CD4-positive, CD25-positive, alpha-beta regulatory T cell (primary cell): Measurements from ENCODE around the gene G0S2. TPM values are rescaled to one million over a fixed set of nuclear protein-coding genes. Genes with fewer than 3 reads are reported as not detected.
A peak's percentile ranks its signal among the peaks of the same experiment; 100 is the strongest.

Experiments used
- ATAC-seq, 2 donors: fragments of 150-1000 bp; cut with Tn5 transposase; one replicate each; pipeline ENCODE4 v1.10.0; 2021; ENCODE audit warnings: low read depth in 2 of 2, moderate number of reproducible peaks in 2 of 2, moderate library complexity in 1 of 2
- DNase-seq, 3 donors: peaks; one replicate each; pipeline versions ENCODE4 v3.0.0 to v3.0.0-alpha.2; 2012 to 2022; ENCODE audit warnings: mixed read lengths in 1 of 3
- H3K27ac ChIP-seq: one replicate; pipeline ENCODE4 v1.7.0; 2013; ENCODE audit warnings: mild to moderate bottlenecking, low read length; ENCODE audit not compliant: insufficient read depth, poor library complexity, severe bottlenecking
- H3K27me3 ChIP-seq: one replicate; pipeline ENCODE4 v1.7.0; 2013; ENCODE audit warnings: low read length; ENCODE audit not compliant: control insufficient read depth, insufficient read depth
- H3K36me3 ChIP-seq: one replicate; pipeline ENCODE4 v1.7.0; 2013; ENCODE audit warnings: mild to moderate bottlenecking, low read length, moderate library complexity; ENCODE audit not compliant: control insufficient read depth, insufficient read depth
- H3K4me1 ChIP-seq: 2 replicates; pipeline ENCODE4 v1.7.0; 2013; ENCODE audit warnings: mild to moderate bottlenecking, low read length; ENCODE audit not compliant: insufficient read depth, control insufficient read depth, poor library complexity, severe bottlenecking
- H3K4me3 ChIP-seq: one replicate; pipeline ENCODE4 v1.7.0; 2013; ENCODE audit warnings: low read depth, mild to moderate bottlenecking, low read length, moderate library complexity
- H3K9me3 ChIP-seq, 2 experiments: 1 replicate in 1 of 2; 2 replicates in 1 of 2; pipeline ENCODE4 v1.7.0; 2013; ENCODE audit warnings: low read length in 2 of 2, mild to moderate bottlenecking in 1 of 2, moderate library complexity in 1 of 2; ENCODE audit not compliant: control insufficient read depth in 2 of 2
- H3K27ac Mint-ChIP-seq, 3 donors: one replicate each; pipeline ENCODE4 v1.8.0; 2020 to 2022; ENCODE audit warnings: mild to moderate bottlenecking in 3 of 3, mixed read lengths in 3 of 3, moderate library complexity in 2 of 3
- H3K27me3 Mint-ChIP-seq: one replicate; pipeline ENCODE4 v1.8.0; 2022; ENCODE audit warnings: mild to moderate bottlenecking, mixed read lengths
- H3K36me3 Mint-ChIP-seq: one replicate; pipeline ENCODE4 v1.8.0; 2020; ENCODE audit warnings: mixed read lengths
- H3K4me1 Mint-ChIP-seq, 4 donors: one replicate each; pipeline ENCODE4 v1.8.0; 2020 to 2022; ENCODE audit warnings: mixed read lengths in 4 of 4, mild to moderate bottlenecking in 1 of 4
- H3K4me3 Mint-ChIP-seq, 4 donors: one replicate each; pipeline ENCODE4 v1.8.0; 2020 to 2022; ENCODE audit warnings: mild to moderate bottlenecking in 4 of 4, mixed read lengths in 4 of 4, moderate library complexity in 3 of 4
- H3K9me3 Mint-ChIP-seq, 7 donors: one replicate each; pipeline ENCODE4 v1.8.0; 2020 to 2022; ENCODE audit warnings: mixed read lengths in 7 of 7, mild to moderate bottlenecking in 3 of 7, moderate library complexity in 2 of 7
- polyA plus RNA-seq, 4 donors: library from polyadenylated mRNA; unstranded; fragments of 300-500 nt; fragmentation: Illumina TruSeq; gene quantifications; one replicate each; pipeline ENCODE4 v1.2.3, GENCODE V29; 2021
- total RNA-seq: library from RNA; stranded (reverse); gene quantifications from one replicate; pipeline ENCODE4 v1.2.3, GENCODE V29; 2022

Gene G0S2
- total and polyA plus RNA-seq, 5 donors from 2014 or later = 0.48 TPM; not detected in 4

DNA sequence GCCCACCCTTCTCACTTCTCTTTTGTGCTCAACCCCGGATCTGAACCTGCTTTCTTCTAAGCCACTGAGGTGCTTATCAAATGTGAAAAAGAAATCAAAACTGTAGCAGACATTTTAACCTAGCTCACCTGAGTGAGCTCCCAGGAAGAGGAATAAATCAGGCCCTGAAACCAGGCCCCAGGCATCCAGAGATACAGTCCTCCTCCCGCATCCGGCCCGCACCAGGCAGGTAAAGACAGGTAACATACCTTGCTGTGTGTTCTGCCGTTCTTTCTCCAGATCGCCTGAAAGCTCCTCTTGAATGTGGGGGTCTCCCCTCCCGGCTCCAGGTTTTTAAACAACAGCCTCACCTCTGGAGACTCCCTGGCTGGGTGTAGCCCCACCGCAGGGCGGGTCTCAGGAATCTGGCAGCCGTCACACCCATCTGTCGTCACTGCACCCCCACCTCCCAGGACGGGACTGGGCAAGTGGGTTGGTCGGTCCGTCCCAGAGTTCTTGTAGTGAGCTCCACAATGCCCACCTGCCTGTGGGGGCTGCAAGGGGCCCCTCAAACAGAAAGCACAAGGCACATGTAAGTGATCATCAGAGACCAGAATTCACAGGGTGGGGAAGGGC lies 23.0 kb upstream of the G0S2 start, which contains the start of gene LAMB3:
Gene LAMB3 (minus strand): TSS at position 305 of the 615 bp plus-strand sequence. CDS start 1,481 bp downstream, outside the sequence.
- no peaks in the 10 kb centered on the region for H3K9me3 ChIP-seq
- Mint-ChIP-seq H3K36me3 (no peaks in the 10 kb centered on the region), H3K4me1 (peaks cover 0 to 8% (median 6%) of the 10 kb centered on the region in 4 donors), H3K4me3 (no peak within 1 kb of the TSS), H3K9me3 (no peaks in the 10 kb centered on the region), H3K27ac (peak within 1 kb of the TSS in 2 of 3 donors; percentile 20 to 88), H3K27me3 (peaks cover 3% of the 10 kb centered on the region)
- peaks cover 4% of the 10 kb centered on the region for H3K4me1 ChIP-seq
- H3K36me3 ChIP-seq = no peaks in the 10 kb centered on the region
- ATAC-seq (no peak), DNase-seq (no peak)
- H3K27me3 ChIP-seq = no peaks in the 10 kb centered on the region
- H3K4me3 ChIP-seq = no peak within 1 kb of the TSS
- H3K27ac ChIP-seq = no peak within 1 kb of the TSS

DNA sequence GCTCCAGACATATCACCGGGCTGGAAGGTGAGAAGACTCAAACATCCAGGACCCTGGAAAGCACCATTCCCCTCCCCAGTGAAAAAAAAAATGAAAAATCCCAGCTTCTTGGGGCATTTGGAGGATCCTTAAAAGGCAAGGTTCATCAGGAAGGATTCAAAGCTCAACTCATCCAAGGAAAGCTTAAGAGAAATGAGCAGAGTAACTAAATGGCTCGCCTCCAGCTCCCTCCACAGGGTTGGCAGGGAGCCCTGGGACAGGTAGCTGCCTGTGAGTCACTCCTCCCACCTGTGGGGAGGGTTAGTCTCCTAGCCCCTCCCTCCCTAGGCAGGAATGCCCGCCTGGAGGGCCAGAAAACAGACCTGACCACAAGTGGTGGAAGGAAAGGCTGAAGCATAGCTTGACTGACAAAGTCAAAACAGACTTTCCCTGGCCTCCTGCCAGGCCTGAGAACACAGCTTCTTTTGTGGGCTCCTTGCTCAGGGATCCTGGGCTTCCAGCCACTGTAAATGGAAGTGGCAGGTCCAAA lies 22.3 kb upstream of the G0S2 start:
- DNase-seq (no peak), ATAC-seq (no peak)
- H3K36me3 ChIP-seq = no peaks in the 10 kb centered on the region
- Mint-ChIP-seq H3K4me3 (no peak overlapping the region), H3K27me3 (peaks cover 9% of the 10 kb centered on the region), H3K36me3 (no peaks in the 10 kb centered on the region), H3K4me1 (peaks cover 0 to 8% (median 5%) of the 10 kb centered on the region in 4 donors), H3K9me3 (no peaks in the 10 kb centered on the region), H3K27ac (peak overlapping the region in 1 of 3 donors; percentile 26)
- H3K4me1 ChIP-seq = peaks cover 4% of the 10 kb centered on the region
- H3K9me3 ChIP-seq = no peaks in the 10 kb centered on the region
- no peak overlapping the region for H3K4me3 ChIP-seq
- H3K27me3 ChIP-seq = no peaks in the 10 kb centered on the region
- no peak overlapping the region for H3K27ac ChIP-seq

DNA sequence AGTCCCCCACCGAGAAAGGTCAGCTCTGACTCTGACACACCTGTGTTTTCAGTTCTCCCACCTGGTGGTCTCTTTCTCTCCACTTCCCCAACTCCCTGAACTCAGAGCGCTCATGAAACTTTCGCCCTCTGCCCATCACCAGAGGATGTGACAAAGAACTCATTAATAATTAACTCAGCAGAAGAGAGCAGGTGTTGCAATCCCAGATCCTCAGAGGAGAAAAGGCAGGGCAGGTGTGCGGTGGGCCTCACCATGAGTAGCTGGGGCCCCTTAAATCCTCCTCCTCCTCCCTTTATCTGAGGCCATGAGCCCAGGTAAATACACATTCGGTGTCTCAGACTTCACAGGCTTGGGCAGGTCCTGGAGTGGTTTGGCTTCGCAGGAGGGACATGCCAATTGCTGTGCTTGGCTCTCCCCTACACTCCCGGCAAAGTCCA lies 21.3 kb upstream of the G0S2 start:
- Histone ChIP-seq H3K36me3 (no peaks in the 10 kb centered on the region), H3K27me3 (no peaks in the 10 kb centered on the region), H3K9me3 (no peaks in the 10 kb centered on the region), H3K4me3 (no peak overlapping the region), H3K4me1 (peaks cover 4% of the 10 kb centered on the region), H3K27ac (no peak overlapping the region)
- peaks cover 0 to 8% (median 4%) of the 10 kb centered on the region in 4 donors for H3K4me1 Mint-ChIP-seq
- no peak overlapping the region for H3K27ac Mint-ChIP-seq
- no peak for ATAC-seq
- no peaks in the 10 kb centered on the region for H3K36me3 Mint-ChIP-seq
- H3K9me3 Mint-ChIP-seq = no peaks in the 10 kb centered on the region
- H3K4me3 Mint-ChIP-seq = no peak overlapping the region
- no peak for DNase-seq
- peaks cover 9% of the 10 kb centered on the region for H3K27me3 Mint-ChIP-seq

DNA sequence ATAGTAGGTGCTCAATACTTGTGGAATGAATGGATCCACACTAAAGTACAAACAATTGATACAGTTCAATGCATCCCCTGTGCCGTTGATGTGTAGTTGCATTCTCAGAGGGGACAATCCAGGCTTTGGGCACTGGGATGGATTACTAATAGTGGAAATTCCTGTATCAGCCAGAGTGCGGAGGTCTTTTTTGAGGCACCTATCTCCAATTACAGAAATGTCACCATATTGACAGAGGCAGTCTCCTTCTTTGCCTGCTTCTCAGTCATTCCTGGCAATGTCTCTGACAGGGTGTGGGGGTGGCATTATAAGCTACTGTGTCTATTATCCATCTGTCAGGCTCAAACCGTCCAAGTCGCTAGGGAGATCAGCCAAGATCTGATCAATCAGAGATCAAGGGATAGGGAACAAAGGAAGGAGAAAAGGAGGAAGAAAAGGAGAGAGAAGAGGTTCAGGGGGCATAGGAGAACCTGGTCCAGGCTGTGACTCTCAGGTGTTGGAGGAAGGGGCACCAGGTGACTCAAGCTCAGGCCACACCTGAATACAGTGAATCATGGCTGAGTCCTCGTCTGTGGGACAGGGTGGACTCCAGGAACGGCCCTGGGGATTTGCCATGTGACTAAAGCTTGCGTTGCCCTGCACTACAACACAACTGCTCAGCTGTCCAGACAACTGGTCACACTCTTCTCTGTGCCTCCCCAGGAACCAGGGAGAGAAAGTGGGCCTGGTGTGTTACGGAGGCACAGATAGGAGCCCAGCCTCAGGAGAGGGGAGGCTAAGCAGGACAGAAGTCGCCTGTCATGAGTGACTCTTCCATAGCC lies 19.6 kb upstream of the G0S2 start:
- H3K27me3 Mint-ChIP-seq = peaks cover 9% of the 10 kb centered on the region
- no peaks in the 10 kb centered on the region for H3K9me3 ChIP-seq
- peak overlapping the region in 1 of 3 donors; percentile 43 for H3K27ac Mint-ChIP-seq
- H3K4me3 ChIP-seq = no peak overlapping the region
- H3K4me1 ChIP-seq = no peaks in the 10 kb centered on the region
- H3K9me3 Mint-ChIP-seq = no peaks in the 10 kb centered on the region
- no peaks in the 10 kb centered on the region for H3K27me3 ChIP-seq
- no peaks in the 10 kb centered on the region for H3K36me3 Mint-ChIP-seq
- no peak overlapping the region for H3K27ac ChIP-seq
- H3K4me1 Mint-ChIP-seq = peaks cover 0 to 12% (median 7%) of the 10 kb centered on the region in 4 donors
- DNase-seq (no peak), ATAC-seq (no peak)
- no peak overlapping the region for H3K4me3 Mint-ChIP-seq
- H3K36me3 ChIP-seq = no peaks in the 10 kb centered on the region

DNA sequence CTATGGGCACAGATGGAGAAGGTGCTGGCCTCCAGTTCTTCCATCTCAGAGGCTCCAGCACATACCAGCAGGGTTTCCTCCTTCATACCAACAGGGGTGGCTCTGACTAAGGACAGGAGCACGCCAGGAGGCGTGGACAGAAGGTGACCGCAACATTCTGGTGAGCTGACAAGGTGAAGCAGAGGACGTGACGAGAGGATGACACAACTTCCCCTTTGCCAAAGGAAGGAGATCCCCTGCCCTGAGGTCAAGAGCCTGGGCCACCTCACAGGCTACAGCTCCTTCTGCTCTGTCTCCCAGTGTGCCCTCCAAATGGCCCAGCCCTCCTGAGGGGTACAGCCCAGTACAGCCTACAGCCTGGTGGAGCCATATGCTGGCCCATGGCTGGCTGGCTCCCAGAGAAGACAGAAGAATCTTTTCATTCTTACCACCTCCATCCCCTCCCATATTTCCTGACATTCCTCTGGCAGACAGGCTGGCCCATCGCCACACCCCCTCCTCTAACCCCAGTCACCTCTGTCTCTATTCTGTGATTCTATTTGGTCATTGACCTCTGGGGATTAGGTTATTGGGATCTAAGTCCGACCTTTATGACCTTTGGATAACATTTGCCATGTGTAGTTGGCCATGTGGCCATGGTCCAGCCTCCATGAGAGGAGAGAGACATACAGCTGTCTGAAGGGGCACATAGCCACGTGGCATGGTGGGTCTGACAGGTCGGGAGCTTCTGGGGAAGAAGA lies 17.9 kb upstream of the G0S2 start:
- Mint-ChIP-seq H3K27me3 (peaks cover 9% of the 10 kb centered on the region), H3K4me1 (peaks cover 0 to 9% (median 3%) of the 10 kb centered on the region in 4 donors), H3K4me3 (no peak overlapping the region), H3K36me3 (no peaks in the 10 kb centered on the region), H3K9me3 (no peaks in the 10 kb centered on the region), H3K27ac (no peak overlapping the region)
- H3K27me3 ChIP-seq = no peaks in the 10 kb centered on the region
- DNase-seq (no peak), ATAC-seq (no peak)
- no peak overlapping the region for H3K4me3 ChIP-seq
- H3K27ac ChIP-seq = no peak overlapping the region
- no peaks in the 10 kb centered on the region for H3K9me3 ChIP-seq
- no peaks in the 10 kb centered on the region for H3K4me1 ChIP-seq
- H3K36me3 ChIP-seq = no peaks in the 10 kb centered on the region

DNA sequence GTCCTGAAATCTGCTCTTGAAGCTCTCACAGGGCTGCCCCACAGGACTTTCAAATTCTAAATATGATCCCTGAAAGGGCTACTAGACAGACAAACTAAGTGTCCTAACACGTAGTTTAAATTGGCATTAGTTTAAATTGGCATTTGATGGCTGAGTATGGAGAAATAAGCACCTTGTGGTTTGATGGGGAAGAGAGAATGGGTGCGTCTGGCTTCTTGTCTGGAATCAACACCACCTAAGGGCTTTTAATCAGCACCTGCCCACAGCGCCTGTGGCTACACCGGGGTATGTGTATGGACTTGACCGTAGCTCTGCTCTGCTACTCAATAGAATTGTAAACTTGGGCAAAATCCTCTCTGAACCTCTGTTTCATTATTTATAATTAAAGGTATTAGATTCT lies 17.3 kb upstream of the G0S2 start:
- DNase-seq (no peak), ATAC-seq (no peak)
- Histone ChIP-seq H3K9me3 (no peaks in the 10 kb centered on the region), H3K36me3 (no peaks in the 10 kb centered on the region), H3K4me3 (no peak overlapping the region), H3K4me1 (no peaks in the 10 kb centered on the region), H3K27me3 (no peaks in the 10 kb centered on the region), H3K27ac (no peak overlapping the region)
- Mint-ChIP-seq H3K27me3 (peaks cover 9% of the 10 kb centered on the region), H3K36me3 (no peaks in the 10 kb centered on the region), H3K27ac (peak overlapping the region in 1 of 3 donors; percentile 63), H3K4me1 (peaks cover 0 to 9% (median 3%) of the 10 kb centered on the region in 4 donors), H3K9me3 (no peaks in the 10 kb centered on the region), H3K4me3 (no peak overlapping the region)

DNA sequence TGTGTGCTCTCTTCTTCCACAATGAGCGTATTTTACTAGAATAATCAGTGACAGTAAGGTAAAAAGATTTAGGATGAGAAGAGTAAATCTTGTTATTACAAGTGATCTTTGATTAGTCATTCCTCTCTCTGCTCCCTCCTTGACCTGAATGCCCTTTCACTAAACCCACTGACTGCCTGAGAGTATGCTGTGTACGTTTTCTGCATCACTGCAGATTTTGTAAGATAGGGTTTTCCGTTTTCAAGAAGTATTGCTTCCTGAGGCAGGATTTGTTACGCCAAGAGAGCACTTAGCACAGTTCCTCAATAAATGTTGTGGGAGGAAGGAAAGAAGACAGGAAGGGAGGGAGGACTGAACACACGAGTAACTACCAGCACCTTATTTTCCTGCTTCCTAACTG lies 15.3 kb upstream of the G0S2 start:
- Histone ChIP-seq H3K9me3 (no peaks in the 10 kb centered on the region), H3K27me3 (no peaks in the 10 kb centered on the region), H3K36me3 (no peaks in the 10 kb centered on the region), H3K4me1 (no peaks in the 10 kb centered on the region), H3K4me3 (no peak overlapping the region), H3K27ac (no peak overlapping the region)
- peaks cover 0 to 7% (median 3%) of the 10 kb centered on the region in 4 donors for H3K4me1 Mint-ChIP-seq
- H3K4me3 Mint-ChIP-seq = no peak overlapping the region
- H3K36me3 Mint-ChIP-seq = peaks cover 3% of the 10 kb centered on the region
- no peaks in the 10 kb centered on the region for H3K9me3 Mint-ChIP-seq
- no peak overlapping the region for H3K27ac Mint-ChIP-seq
- ATAC-seq (no peak), DNase-seq (no peak)
- peaks cover 15% of the 10 kb centered on the region for H3K27me3 Mint-ChIP-seq
